Stimulated activated CD8-positive, alpha-beta memory T cell treated with anti-CD3 and anti-CD28 coated beads, Interleukin-15, amount 100 ng/mL, for 24 hours (primary cell): ENCODE data around the gene ACADS.
"Not testable (repeated sequence)": the region's sequence is repeated elsewhere in the genome, so short reads cannot be mapped to it uniquely, and the experiment has no call there.

Experiments used
- DNase-seq: peaks from one replicate; pipeline ENCODE4 v3.0.0-alpha.2; 2020; ENCODE audit warnings: low read depth

The ACADS gene

GRCh38 chr12:120732198-120732597 lies 6.6 kb downstream of the ACADS start:
- not testable (repeated sequence) for DNase-seq

GRCh38 chr12:120733574-120733973 lies 7.9 kb downstream of the ACADS start:
- no peak for DNase-seq

GRCh38 chr12:120734210-120734609 lies 8.6 kb downstream of the ACADS start:
- no peak for DNase-seq

- no peak for DNase-seq
These were observed 9.6 kb downstream of the ACADS start for GRCh38 chr12:120735181-120735580.

GRCh38 chr12:120736404-120737331 lies 11.0 kb downstream of the ACADS start:
- no peak for DNase-seq

GRCh38 chr12:120737557-120738251 lies 12.1 kb downstream of the ACADS start:
- no peak for DNase-seq

DNA sequence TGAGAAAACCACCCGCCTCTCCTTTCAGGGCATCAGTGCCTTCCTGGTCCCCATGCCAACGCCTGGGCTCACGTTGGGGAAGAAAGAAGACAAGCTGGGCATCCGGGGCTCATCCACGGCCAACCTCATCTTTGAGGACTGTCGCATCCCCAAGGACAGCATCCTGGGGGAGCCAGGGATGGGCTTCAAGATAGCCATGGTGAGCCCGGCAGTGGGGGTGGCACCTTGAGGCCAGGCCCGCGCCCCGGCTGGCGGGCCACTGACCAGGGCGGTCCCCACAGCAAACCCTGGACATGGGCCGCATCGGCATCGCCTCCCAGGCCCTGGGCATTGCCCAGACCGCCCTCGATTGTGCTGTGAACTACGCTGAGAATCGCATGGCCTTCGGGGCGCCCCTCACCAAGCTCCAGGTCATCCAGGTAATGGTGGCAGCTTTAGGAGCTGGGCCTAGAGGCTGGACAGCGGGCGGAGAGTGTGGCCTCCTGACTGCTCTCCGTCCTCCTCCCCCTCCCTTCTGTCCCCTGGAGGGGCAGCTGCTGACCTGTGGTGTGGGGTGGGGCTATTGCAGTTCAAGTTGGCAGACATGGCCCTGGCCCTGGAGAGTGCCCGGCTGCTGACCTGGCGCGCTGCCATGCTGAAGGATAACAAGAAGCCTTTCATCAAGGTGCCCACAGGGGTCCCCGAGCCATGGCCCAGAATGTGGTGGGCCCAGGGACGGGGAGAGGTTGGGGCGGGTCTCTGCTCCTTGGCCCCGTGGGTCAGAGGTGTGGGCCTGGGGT lies 12.8 kb downstream of the ACADS start:
- DNase-seq, result no peak

DNA sequence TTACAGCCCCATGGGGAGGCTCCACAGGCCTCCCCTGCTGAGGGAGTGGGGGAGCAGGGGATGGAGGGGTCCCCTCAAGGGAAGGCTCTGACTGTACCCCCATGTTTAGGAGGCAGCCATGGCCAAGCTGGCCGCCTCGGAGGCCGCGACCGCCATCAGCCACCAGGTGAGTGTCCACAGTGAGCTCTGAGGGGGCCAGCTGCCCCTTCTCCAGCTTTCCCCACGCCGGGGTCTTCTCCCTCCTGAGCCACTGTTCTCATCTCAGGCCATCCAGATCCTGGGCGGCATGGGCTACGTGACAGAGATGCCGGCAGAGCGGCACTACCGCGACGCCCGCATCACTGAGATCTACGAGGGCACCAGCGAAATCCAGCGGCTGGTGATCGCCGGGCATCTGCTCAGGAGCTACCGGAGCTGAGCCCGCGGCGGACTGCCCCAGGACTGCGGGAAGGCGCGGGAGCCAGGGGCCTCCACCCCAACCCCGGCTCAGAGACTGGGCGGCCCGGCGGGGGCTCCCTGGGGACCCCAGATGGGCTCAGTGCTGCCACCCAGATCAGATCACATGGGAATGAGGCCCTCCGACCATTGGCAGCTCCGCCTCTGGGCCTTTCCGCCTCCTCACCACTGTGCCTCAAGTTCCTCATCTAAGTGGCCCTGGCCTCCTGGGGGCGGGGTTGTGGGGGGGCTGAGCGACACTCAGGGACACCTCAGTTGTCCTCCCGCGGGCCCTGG lies 13.6 kb downstream of the ACADS start:
- no peak for DNase-seq

GRCh38 chr12:120739821-120740613 lies 14.4 kb downstream of the ACADS start:
- no peak for DNase-seq

- no peak for DNase-seq
These were observed 15.2 kb downstream of the ACADS start for GRCh38 chr12:120740871-120741270.

- no peak for DNase-seq
These were observed 16.1 kb downstream of the ACADS start for GRCh38 chr12:120741476-120742421.

DNA sequence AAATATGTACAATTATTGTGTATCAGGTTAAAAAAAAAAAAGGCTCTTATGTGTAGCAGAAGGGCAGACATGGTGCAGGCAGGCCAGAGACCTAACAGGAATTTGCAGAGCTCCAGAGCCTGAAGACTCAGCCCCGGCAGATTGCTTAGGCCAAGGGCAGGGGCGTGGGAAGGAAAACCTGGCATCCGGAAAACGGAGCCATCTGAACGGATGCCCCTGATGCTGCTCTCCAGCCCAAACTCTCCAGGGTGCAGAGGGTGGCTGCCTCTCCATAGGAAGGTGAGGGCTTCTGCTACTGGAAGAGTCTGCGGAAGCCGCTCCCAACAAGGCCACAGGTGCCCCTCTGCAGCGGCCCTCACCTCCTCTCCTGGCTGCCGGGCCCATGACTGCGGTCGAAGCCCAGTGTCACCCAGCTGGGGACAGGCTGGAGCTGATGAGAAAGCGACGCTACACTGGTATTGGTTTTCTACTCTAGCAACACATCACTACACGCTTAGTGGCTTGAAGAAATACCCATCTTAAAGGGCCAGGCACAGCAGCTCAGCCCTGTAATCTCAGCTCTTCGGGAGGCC lies 19.4 kb downstream of the ACADS start:
- no peak for DNase-seq

DNA sequence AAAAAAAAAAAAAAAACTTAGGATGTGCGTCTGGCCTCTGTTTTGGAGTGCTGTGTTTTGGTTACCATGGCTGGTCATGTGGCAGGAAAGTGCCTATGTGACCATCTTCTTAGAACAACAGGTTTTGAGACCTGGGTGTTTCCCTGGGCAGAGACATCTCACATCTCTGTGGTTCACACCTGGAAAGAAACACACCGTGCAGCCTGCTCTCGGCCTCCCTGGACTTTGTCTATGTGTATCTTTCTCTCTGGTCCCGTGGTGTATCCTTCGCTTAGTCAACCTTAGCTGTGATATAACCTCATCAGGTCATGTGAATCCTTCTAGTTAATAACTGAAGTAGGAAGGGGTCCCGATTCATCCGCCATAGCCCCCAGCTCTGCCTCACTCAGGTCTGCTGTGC lies 22.6 kb downstream of the ACADS start:
- DNase-seq, result no peak

DNA sequence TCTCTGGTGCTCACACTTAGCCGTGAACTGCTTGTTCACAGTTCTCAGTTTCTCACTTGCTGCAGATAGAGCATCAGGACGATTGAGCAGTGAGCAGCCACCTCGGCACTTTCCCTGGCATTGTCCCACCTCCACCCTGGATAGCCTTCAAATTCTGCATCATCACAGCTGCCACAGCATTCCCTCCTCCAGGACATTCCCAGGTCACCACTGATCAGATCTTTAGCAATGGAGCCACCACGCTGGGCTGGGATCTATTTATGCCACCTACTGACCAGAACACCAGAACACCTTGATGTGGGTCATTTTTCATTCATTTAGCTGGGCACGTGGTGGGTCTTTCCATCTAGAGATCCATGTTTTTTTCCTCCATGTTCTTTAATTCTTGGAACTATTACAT lies 23.6 kb downstream of the ACADS start:
- DNase-seq, result no peak

- no peak for DNase-seq
These were observed 25.2 kb downstream of the ACADS start for GRCh38 chr12:120750806-120751205.

DNA sequence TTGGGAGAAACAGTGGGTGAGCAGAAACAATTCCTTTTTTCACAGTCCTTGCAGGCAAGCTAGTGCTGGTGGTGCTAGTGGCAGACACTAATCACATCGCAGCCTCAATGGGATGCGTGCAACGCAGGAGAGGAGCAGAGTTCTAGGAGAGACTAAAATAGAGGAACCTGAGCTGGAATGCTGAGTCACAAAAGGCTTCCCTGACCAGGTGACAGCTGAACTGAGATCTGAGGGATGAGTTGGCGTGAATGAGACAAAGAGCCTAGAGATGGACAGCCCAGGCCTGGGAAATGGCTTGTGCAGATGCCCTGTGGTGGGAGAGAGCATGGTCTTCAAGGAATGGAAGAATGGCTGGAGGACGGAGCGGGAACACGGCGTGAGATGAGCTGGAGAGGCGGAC lies 25.8 kb downstream of the ACADS start:
- DNase-seq, result no peak

- no peak for DNase-seq
These were observed 29.2 kb downstream of the ACADS start for GRCh38 chr12:120754792-120755191.

DNA sequence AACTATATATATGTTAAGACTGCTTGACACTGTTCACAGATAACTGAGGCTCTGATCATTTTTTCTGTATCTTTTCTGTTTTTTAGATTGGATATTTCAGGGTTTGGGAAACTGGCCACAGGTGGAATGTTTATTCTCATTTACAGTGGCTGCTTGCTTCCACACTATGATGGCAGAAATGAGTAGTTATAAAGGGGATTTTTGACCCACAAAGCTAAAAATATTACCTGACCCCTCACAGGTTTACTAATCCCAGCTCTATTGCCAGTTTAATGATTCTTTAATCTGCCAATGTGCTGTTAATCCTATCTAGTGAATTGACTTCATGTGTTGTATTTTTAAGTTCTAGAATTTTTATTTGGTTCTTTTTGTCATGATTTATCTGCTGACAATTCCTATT lies 29.6 kb downstream of the ACADS start:
- DNase-seq, result no peak

DNA sequence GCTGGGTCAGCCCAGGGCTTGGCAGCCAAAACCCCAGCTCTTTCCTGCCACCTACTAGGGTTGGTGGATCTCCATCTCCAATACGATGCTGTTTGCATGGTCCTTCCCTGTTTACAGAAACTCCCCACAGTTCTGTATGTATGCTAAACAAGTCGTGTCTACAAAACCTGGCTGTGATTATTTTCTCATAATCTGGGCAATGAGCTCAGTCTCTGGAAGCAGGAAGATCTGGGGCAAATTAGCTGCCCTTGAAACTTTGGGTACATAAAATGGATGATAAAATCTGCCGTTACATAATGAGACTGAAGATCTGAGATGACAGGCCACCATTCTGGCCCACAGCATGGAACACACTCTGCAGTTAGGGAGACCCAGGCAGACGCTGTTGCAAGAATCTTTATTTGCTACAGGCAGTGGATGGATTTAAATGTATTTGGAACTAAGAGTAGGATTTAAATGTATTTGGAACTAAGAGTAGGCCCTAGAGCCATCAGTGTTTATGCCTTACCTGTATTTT lies 31.7 kb downstream of the ACADS start:
- DNase-seq, result no peak
